AG04449 (cell line): Measurements from ENCODE around the gene C1orf50.
"Not testable (repeated sequence)": the region's sequence is repeated elsewhere in the genome, so short reads cannot be mapped to it uniquely, and the experiment has no call there.

Experiments used
- CTCF ChIA-PET: fragments of 350-600 bp; formaldehyde crosslinking; extraction: SDS; loops from one replicate; lab custom pipeline; 2021; ENCODE audit warnings: antibody characterized with exemption; lab: Yijun Ruan, JAX
- POLR2A ChIA-PET: fragments of 400-600, 350-600 bp; formaldehyde crosslinking; extraction: SDS; loops from one replicate; lab custom pipeline; 2020; ENCODE audit warnings: antibody characterized with exemption, inconsistent platforms; lab: Yijun Ruan, JAX
- DNase-seq: peaks from one replicate; pipeline ENCODE4 v3.0.0-alpha.2; 2010; ENCODE audit warnings: low read depth, low spot score
- H3K4me3 ChIP-seq: 2 replicates; pipeline ENCODE4 v1.5.1; 2011; ENCODE audit warnings: low read depth, mild to moderate bottlenecking, control low read depth, low read length
- TF ChIP-seq, protein P1 (sequence below): IDR thresholded peaks from one replicate; pipeline ENCODE4 v1.5.1; 2011; ENCODE audit warnings: mild to moderate bottlenecking, moderate library complexity, low read length, control low read depth, inconsistent platforms; ENCODE audit not compliant: insufficient read depth; ENCODE audit errors: missing control alignments

Gene C1orf50

DNA sequence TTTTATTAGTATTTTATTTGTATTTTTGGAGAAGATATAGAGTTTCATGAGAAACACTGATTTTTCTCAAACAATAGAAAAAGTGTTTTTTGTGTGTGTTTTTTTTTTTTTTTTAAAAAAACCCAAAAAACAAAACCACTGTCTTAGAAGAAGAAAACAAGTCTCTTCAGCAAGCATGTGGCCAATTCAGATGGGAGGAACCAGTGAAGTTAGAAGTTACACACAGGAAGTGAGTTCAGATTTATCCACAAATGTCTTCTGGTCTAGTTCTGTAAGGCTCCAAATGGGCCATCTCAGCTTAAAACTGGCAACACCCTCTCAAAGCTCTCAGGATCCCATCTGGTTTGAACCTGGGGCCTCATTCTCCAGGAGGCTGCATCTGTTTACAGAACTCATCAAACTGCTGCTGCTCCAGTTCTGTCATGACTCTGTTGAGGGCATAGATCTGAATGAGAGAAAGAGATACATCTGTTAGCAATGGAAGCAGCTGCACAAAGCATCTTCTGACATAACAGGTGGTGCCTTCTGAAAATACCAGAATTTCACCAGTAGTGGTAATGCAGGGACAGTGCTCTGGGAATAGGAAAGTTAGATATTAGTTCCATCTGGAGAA, 40.1 kb downstream of the C1orf50 start:
- no peak for DNase-seq
- no peak overlapping the region for H3K4me3 ChIP-seq
- ChIA-PET CTCF (interaction anchor here (1.8 kb wide), 1 partner anchor 10 kb away, joined by 5 read pairs; the partner anchor contains the start of genes ERMAP and SVBP), POLR2A (no interaction called here)
- TF ChIP-seq, protein P1, sequence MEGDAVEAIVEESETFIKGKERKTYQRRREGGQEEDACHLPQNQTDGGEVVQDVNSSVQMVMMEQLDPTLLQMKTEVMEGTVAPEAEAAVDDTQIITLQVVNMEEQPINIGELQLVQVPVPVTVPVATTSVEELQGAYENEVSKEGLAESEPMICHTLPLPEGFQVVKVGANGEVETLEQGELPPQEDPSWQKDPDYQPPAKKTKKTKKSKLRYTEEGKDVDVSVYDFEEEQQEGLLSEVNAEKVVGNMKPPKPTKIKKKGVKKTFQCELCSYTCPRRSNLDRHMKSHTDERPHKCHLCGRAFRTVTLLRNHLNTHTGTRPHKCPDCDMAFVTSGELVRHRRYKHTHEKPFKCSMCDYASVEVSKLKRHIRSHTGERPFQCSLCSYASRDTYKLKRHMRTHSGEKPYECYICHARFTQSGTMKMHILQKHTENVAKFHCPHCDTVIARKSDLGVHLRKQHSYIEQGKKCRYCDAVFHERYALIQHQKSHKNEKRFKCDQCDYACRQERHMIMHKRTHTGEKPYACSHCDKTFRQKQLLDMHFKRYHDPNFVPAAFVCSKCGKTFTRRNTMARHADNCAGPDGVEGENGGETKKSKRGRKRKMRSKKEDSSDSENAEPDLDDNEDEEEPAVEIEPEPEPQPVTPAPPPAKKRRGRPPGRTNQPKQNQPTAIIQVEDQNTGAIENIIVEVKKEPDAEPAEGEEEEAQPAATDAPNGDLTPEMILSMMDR: no peak

DNA sequence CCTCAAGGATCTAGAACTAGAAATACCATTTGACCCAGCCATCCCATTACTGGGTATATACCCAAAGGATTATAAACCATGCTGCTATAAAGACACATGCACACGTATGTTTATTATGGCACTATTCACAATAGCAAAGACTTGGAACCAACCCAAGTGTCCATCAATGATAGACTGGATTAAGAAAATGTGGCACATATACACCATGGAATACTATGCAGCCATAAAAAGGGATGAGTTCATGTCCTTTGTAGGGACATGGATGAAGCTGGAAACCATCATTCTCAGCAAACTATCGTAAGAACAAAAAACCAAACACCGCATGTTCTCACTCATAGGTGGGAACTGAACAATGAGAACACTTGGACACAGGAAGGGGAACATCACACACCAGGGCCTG, 47.8 kb downstream of the C1orf50 start:
- H3K4me3 ChIP-seq, POLR2A ChIA-PET, DNase-seq, CTCF ChIA-PET: not testable (repeated sequence)

DNA sequence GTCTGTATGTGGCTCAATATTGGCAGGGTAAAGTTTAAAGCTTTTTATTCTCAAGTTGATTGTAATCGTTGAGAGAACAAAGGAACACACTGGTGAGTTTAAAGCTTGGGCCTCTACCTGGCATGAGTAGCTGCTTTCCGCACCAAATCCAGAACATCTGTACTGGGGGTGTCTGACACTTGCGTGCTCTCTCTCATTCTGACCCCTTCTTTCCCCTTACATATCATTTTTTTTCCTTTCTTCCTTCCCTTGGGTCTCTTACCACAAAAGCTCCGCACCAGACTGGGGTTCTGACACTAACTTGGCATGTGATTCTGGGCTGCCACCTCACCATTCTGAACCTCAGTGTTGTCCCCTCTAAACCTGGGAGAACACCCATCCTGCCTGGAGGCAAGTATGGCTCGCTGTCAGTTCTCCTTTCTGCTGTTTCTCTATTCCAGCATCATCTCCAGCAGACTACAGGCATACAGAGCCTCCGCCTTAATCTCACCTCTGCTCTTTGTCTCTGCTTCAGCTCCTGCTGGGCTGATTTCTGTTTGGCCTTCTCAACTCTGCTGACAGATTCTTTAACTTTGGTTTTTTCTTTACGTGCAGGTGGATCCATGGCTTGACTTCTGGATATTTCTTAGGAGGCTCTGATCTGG, 49.0 kb downstream of the C1orf50 start:
- ChIA-PET CTCF (interaction anchor here (1.4 to 3.8 kb wide), 2 partner anchors 30 to 38 kb away, joined by 4 to 16 read pairs; partner anchors contain the start of gene ZNF691), POLR2A (no interaction called here)
- H3K4me3 ChIP-seq: peak overlapping the region; percentile 87
- TF ChIP-seq, protein P1: no peak
- DNase-seq: no peak

DNA sequence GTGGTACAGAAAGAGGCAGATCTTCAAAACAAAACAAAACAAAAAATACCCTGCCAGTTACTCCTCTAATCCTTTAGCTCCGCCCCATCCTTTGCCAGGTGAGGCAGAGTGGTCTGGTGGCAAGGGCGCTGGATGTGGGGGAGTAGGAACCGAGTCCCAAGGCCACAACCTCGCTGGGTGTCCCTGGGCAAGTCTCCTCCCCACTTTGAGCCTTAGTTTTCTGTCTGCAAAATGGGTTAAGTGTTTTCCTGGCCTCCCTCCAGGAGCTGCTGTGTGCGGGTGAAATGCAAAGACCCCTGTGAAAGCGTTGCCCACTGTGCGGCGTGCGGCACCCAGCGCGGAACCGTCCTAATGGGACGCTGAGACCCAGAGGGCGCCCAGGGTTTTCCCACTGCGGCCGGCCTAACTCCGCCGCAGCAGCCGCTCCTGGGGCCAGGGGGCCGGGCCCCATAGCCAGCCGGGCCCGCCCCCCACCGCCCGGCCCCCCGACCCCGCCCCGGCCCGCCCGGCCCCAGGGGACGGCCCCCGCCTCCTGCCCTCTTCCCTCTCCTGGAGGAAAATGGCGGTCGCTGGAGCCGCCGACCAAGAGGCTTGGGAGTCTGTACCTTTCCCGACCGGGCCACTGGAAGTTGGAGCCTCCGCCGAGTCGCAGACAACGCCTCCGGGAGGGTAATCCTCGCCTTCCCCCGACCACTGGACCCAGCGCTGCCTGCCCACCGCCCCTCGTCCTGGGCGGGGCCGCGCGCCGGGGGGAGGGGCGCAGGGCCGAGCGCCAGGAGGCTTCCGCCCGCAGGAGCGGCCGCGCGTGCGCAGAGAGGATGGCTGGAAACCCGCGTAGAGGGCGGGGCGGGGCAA, 49.8 kb downstream of the C1orf50 start, which contains the start of the genes ERMAP and SVBP:
ERMAP (plus strand) TSS at position 538 of the 855 bp plus-strand sequence. CDS start 13,327 bp downstream, outside the sequence.
SVBP (minus strand) TSS at position 813 of the 855 bp plus-strand sequence. CDS start 853 bp downstream, outside the sequence.
- POLR2A ChIA-PET: interaction anchor here (0.6 to 1.2 kb wide), 2 partner anchors 28 to 50 kb away, joined by 3 to 9 read pairs; partner anchors contain the start of genes C1orf50 and P3H1
- TF ChIP-seq, protein P1: no peak
- CTCF ChIA-PET: interaction anchor here (0.9 to 3.8 kb wide), 4 partner anchors 9 to 38 kb away, joined by 3 to 16 read pairs (median 4); partner anchors contain the start of gene ZNF691
- H3K4me3 ChIP-seq: peak within 1 kb of the TSS; percentile 87
- DNase-seq: no peak

DNA sequence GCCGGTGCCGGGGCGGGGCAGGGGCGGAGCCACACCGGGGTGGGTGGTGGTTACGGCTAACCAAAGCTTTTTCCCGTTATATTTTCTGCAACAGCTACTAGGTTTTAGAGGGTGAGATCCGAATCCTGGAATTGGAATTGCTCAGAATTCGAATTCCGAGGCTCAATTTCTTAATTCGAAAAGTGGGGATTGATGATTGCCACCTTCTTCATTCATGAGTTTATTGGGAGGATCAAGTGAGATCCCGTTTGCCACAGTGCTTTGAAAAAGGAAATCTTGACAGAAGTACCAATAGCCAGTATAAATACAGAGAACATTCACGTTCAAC, 50.4 kb downstream of the C1orf50 start:
- ChIA-PET CTCF (interaction anchor here (0.9 to 3.8 kb wide), 3 partner anchors 9 to 29 kb away, joined by 3 to 16 read pairs (median 5); partner anchors contain the start of gene ZNF691), POLR2A (interaction anchor here (0.6 to 1.2 kb wide), 2 partner anchors 27 to 50 kb away, joined by 3 to 9 read pairs; partner anchors contain the start of genes C1orf50 and P3H1)
- DNase-seq: no peak
- TF ChIP-seq, protein P1: no peak
- H3K4me3 ChIP-seq: peak overlapping the region; percentile 47

DNA sequence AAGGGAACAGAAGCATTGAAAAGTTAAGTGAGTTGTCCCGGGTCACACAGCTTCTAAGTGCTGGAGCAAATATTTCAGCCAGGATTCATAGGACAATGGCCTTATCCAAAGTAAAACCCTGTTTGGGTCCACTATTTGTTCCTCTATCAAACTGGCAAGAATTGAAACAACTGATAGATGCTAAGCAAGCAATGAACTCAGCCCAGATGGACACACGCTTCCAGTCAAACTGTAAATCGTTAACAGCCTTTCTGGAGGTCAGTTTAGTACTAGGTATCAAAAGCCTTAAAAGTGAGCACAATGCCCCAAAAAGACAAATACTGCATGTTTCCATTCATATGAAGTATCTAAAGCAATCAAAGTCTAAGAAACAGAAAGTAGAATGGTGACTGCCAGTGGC, 50.9 kb downstream of the C1orf50 start:
- no peak overlapping the region for H3K4me3 ChIP-seq
- DNase-seq: no peak
- TF ChIP-seq, protein P1: no peak
- POLR2A ChIA-PET: interaction anchor here (0.6 to 1.2 kb wide), 2 partner anchors 26 to 51 kb away, joined by 3 to 9 read pairs; partner anchors contain the start of genes C1orf50 and P3H1
- CTCF ChIA-PET: interaction anchor here (0.9 to 3.8 kb wide), 3 partner anchors 10 to 29 kb away, joined by 3 to 16 read pairs (median 5); partner anchors contain the start of gene ZNF691
